ENCODE data around the gene GLIS2. TPM values are rescaled to one million over a fixed set of nuclear protein-coding genes. Genes with fewer than 3 reads are reported as not detected.
"Not testable (repeated sequence)": the region's sequence is repeated elsewhere in the genome, so short reads cannot be mapped to it uniquely, and the experiment has no call there.

Gene GLIS2
- total RNA-seq, 1 donor from 2014 or later = 21.5 TPM

DNA sequence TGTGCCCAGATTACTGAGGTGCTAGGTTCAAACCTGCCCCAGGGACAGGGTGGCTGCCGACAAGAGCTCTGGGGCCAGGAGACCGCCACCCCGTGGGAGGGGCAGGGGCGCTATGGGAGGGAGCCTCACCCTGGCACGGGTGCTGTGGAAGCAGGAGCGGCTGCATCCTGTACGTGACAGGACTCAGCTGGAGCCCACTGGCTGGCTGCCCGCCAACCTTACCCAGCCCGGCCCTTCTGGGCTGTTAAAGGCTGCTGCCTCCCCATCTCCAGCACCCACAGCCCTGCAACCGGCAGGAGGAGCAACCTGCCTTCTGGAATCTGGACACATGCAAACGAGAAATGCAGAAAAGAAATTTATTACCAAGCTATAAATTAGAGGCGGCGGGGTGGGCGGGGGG is 24.0 kb downstream of the GLIS2 start:
- DNase-seq (peak; percentile 68), ATAC-seq (peak; percentile 28 to 35)
- H3K36me3 ChIP-seq = peaks cover 63% of the 10 kb centered on the region
- intact Hi-C loops (cut with DNase I) = no loop called here
- H3K4me1 ChIP-seq = peaks cover 61% of the 10 kb centered on the region
- peak overlapping the region; percentile 77 for H3K27ac ChIP-seq
- H3K4me3 ChIP-seq = peak overlapping the region; percentile 1
- H3K27me3 ChIP-seq (ENCODE audit: low read depth) = no peaks in the 10 kb centered on the region
- peak; percentile 28 for TF ChIP-seq CTCF (IDR thresholded peaks at IDR 0.05)
- no peaks in the 10 kb centered on the region for H3K9me3 ChIP-seq

- TF ChIP-seq CTCF (IDR thresholded peaks at IDR 0.05) = no peak
- Histone ChIP-seq H3K27me3 (ENCODE audit: low read depth) (no peaks in the 10 kb centered on the region), H3K9me3 (no peaks in the 10 kb centered on the region), H3K36me3 (peaks cover 57% of the 10 kb centered on the region), H3K27ac (peak overlapping the region; percentile 53), H3K4me3 (no peak overlapping the region), H3K4me1 (peaks cover 66% of the 10 kb centered on the region)
- intact Hi-C loops (cut with DNase I) = no loop called here
- DNase-seq (no peak), ATAC-seq (no peak)
Measured at GRCh38 chr16:4340443-4340842, 24.6 kb downstream of the GLIS2 start.

DNA sequence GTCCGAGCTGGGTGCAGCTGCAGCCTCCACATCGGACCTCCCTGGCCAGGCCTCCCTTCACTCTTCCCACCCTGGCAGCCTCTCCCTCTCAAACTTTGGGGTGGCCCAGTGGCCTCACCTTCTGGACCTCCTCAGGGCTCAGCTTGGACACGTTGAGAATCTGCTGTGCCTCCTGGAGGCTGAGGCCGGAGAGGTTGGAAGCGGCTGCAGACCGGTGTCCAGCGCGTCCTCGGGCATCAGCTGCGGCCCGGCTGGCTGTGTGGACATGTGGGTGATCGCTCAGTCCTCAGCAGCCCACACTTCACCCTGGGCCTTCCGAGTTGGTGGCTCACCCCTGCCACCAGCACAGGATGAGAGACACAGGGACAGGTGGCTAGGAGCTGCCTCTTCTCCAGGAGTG is 25.4 kb downstream of the GLIS2 start:
- DNase-seq (no peak), ATAC-seq (no peak)
- peaks cover 49% of the 10 kb centered on the region for H3K36me3 ChIP-seq
- intact Hi-C loops (cut with DNase I) = no loop called here
- H3K4me3 ChIP-seq = no peak overlapping the region
- no peaks in the 10 kb centered on the region for H3K9me3 ChIP-seq
- no peak for TF ChIP-seq CTCF (IDR thresholded peaks at IDR 0.05)
- H3K4me1 ChIP-seq = peaks cover 74% of the 10 kb centered on the region
- H3K27ac ChIP-seq = peak overlapping the region; percentile 53
- H3K27me3 ChIP-seq (ENCODE audit: low read depth) = no peaks in the 10 kb centered on the region

DNA sequence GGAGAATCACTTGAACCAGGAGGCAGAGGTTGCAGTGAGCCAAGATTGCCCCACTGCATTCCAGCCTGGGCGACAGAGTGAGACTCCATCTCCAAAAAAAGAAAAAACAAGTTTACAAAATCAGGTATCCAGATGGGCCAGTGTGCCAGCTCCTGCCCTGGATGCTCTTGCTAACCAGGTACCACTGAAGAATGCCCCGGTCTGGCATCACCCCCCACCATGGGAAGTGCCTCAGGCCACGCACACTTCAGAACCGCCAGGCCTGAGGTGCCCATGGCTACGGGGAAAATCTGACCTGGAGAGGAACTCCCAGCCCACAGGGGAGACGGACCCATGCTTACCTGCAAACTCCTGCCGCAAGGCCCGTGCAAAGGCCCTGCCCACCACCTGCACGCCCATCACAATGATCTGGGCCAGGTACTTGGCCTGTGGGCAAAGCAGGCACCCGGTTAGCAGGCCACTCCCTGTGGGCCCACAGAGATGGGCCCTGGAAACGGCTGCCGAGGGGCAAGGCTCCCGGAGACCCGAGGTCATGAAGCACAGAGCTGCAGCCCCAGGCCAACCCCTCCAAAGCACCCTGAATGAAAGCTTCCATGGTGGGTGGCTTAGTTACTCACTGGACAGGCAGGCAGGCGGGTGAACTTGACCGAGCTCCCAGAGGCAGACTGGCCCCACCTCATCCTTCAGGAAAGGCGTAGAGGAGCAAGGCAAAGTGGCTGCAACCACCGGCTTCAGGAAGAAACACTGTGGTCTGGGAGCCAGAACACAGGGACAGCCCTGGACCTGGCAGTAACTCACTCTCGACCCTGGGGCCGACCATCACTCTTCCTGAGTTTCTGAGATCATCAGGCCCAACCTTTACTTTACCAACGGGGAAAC is 27.2 kb downstream of the GLIS2 start:
- Histone ChIP-seq H3K4me1 (peaks cover 89% of the 10 kb centered on the region), H3K9me3 (no peaks in the 10 kb centered on the region), H3K36me3 (peaks cover 31% of the 10 kb centered on the region), H3K27me3 (ENCODE audit: low read depth) (no peaks in the 10 kb centered on the region), H3K27ac (peak overlapping the region; percentile 64), H3K4me3 (peak overlapping the region; percentile 11)
- TF ChIP-seq CTCF (IDR thresholded peaks at IDR 0.05) = no peak
- ATAC-seq (no peak), DNase-seq (no peak)
- intact Hi-C loops (cut with DNase I) = no loop called here

GRCh38 chr16:4344300-4344982 is 28.6 kb downstream of the GLIS2 start:
- Histone ChIP-seq H3K36me3 (peaks cover 20% of the 10 kb centered on the region), H3K4me1 (peaks cover 87% of the 10 kb centered on the region)
- intact Hi-C loops (cut with DNase I); ATAC-seq; H3K27ac ChIP-seq; H3K9me3 ChIP-seq; DNase-seq; H3K4me3 ChIP-seq; H3K27me3 ChIP-seq (ENCODE audit: low read depth): not testable (repeated sequence)

Measured in lower lobe of right lung (tissue), 2 donors.